Gastroesophageal sphincter (tissue), 3 donors: Measurements from ENCODE around the gene SDF2L1.

Experiments used
- CTCF ChIP-seq, 4 experiments: fragments of 200-600 bp in 2 of 4; fragments of 450-650 bp in 2 of 4; sonication (generic) in 1 of 4; IDR thresholded peaks; one replicate each; pipeline ENCODE4 v1.5.1; 2017 to 2019; ENCODE audit warnings: antibody characterized with exemption in 4 of 4, mild to moderate bottlenecking in 2 of 4, moderate library complexity in 2 of 4
- EP300 ChIP-seq: sonication (generic); formaldehyde crosslinking; IDR thresholded peaks from one replicate; pipeline ENCODE4 v1.6.1; 2017; ENCODE audit warnings: antibody characterized with exemption, mild to moderate bottlenecking
- POLR2AphosphoS5 ChIP-seq: sonication (generic); formaldehyde crosslinking; IDR thresholded peaks from one replicate; pipeline ENCODE4 v1.6.1; 2017; ENCODE audit warnings: antibody characterized with exemption

DNA sequence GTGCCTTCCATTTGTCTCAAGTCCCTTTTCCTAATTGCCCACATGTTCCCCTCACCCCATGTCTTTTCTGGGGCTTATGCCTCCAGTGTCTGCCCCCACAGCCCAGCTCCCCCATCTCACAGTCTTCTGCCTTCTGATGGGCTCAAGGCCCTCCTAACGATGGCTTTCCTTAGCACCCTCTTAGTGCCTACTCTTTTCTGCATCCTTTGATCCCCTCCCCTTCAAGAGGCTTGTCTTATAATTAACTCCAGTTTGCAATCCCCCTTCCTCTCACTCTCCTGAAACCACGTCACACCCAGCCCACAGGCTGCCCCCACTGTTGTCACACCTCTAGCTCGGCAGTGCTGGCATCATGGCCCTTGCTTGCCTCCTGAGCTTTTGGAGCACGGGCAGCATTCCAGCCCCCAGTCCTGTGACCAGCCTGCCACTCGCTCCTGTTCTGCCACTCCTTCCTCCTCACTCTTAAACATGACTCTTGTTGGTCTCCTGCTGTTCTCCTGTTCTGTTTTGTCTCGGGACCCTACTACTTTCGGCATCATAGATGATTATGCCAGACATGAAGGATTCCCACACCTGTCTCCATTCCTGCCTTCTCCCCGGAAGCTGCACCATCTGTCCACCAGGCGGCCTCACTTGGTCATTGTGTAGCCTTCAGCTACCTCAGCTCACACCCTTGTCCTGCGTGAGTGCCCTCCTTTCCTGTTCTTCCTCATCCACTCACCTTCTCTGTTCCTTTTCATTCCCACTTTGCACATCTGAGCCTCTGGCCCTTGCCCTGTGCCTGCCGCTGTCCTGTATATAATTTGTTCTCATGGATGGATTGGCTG is 48.5 kb upstream of the SDF2L1 start:
- TF ChIP-seq CTCF (IDR thresholded peaks at IDR 0.05) (no peak), EP300 (no peak), POLR2AphosphoS5 (no peak)
